HL-60 (cell line): ENCODE data around the gene RNF223.

Source experiments
- DNase-seq, 2 experiments: peaks; one replicate each; pipeline ENCODE4 v3.0.0-alpha.2; 2010 to 2020; ENCODE audit warnings: low read depth in 1 of 2, low spot score in 1 of 2
- H3K27ac ChIP-seq: fragments of 250-450 bp; sonication (Bioruptor Pico); replicated peaks from 2 replicates; pipeline ENCODE4 v1.5.1; 2020; ENCODE audit warnings: mild to moderate bottlenecking, moderate library complexity
- H3K27me3 ChIP-seq: fragments of 250-450 bp; sonication (Bioruptor Pico); 2 replicates; pipeline ENCODE4 v1.5.1; 2021; ENCODE audit warnings: mild to moderate bottlenecking, moderate library complexity; ENCODE audit not compliant: insufficient read depth, poor library complexity, severe bottlenecking
- H3K4me3 ChIP-seq: replicated peaks from 2 replicates; pipeline ENCODE4 v1.5.1; 2011; ENCODE audit warnings: mild to moderate bottlenecking, control low read depth, low read length; ENCODE audit not compliant: insufficient read depth
- GABPA ChIP-seq: IDR thresholded peaks from 2 replicates; pipeline ENCODE4 v1.6.1; 2012; ENCODE audit warnings: low read depth
- POLR2AphosphoS5 ChIP-seq: IDR thresholded peaks from 2 replicates; pipeline ENCODE4 v1.6.1; 2012; ENCODE audit warnings: low read depth
- SPI1 ChIP-seq: IDR thresholded peaks from 2 replicates; pipeline ENCODE4 v1.6.1; 2012; ENCODE audit warnings: low read depth, mild to moderate bottlenecking, borderline replicate concordance
- TF ChIP-seq, protein P1 (sequence below): IDR thresholded peaks from 2 replicates; pipeline ENCODE4 v1.6.1; 2012; ENCODE audit warnings: low read depth; ENCODE audit not compliant: insufficient replicate concordance
- TF ChIP-seq, protein P2 (sequence below): IDR thresholded peaks from one replicate; pipeline ENCODE4 v1.5.1; 2011; ENCODE audit warnings: low read length, control low read depth, inconsistent platforms; ENCODE audit not compliant: insufficient read depth

Gene RNF223

DNA sequence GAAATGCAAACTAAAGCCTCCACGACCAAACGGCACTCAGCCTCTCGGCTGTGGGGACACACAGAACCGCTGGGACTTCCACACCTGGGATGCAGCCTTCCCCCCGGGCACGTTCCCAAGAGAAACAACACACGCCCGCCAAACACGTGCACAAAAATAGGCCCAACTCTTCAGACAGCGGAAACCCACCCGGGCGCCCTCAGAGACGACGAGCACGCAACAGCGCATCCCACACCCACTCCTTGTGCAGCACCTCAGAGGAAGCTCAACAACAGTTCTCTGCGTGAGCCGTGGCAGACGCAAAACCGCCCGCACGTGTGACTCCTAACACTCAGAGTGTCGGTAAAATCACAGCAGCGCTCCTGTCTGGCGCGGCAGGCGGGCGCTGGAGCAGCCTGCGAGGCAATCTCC is 36.5 kb upstream of the RNF223 start:
- no peak overlapping the region for H3K4me3 ChIP-seq
- H3K27ac ChIP-seq, result no peak overlapping the region
- TF ChIP-seq, protein P1, sequence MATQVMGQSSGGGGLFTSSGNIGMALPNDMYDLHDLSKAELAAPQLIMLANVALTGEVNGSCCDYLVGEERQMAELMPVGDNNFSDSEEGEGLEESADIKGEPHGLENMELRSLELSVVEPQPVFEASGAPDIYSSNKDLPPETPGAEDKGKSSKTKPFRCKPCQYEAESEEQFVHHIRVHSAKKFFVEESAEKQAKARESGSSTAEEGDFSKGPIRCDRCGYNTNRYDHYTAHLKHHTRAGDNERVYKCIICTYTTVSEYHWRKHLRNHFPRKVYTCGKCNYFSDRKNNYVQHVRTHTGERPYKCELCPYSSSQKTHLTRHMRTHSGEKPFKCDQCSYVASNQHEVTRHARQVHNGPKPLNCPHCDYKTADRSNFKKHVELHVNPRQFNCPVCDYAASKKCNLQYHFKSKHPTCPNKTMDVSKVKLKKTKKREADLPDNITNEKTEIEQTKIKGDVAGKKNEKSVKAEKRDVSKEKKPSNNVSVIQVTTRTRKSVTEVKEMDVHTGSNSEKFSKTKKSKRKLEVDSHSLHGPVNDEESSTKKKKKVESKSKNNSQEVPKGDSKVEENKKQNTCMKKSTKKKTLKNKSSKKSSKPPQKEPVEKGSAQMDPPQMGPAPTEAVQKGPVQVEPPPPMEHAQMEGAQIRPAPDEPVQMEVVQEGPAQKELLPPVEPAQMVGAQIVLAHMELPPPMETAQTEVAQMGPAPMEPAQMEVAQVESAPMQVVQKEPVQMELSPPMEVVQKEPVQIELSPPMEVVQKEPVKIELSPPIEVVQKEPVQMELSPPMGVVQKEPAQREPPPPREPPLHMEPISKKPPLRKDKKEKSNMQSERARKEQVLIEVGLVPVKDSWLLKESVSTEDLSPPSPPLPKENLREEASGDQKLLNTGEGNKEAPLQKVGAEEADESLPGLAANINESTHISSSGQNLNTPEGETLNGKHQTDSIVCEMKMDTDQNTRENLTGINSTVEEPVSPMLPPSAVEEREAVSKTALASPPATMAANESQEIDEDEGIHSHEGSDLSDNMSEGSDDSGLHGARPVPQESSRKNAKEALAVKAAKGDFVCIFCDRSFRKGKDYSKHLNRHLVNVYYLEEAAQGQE, result no peak
- TF ChIP-seq GABPA, result no peak
- TF ChIP-seq, protein P2, sequence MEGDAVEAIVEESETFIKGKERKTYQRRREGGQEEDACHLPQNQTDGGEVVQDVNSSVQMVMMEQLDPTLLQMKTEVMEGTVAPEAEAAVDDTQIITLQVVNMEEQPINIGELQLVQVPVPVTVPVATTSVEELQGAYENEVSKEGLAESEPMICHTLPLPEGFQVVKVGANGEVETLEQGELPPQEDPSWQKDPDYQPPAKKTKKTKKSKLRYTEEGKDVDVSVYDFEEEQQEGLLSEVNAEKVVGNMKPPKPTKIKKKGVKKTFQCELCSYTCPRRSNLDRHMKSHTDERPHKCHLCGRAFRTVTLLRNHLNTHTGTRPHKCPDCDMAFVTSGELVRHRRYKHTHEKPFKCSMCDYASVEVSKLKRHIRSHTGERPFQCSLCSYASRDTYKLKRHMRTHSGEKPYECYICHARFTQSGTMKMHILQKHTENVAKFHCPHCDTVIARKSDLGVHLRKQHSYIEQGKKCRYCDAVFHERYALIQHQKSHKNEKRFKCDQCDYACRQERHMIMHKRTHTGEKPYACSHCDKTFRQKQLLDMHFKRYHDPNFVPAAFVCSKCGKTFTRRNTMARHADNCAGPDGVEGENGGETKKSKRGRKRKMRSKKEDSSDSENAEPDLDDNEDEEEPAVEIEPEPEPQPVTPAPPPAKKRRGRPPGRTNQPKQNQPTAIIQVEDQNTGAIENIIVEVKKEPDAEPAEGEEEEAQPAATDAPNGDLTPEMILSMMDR, result no peak
- TF ChIP-seq POLR2AphosphoS5, result no peak
- no peak for TF ChIP-seq SPI1
- DNase-seq, result no peak
- H3K27me3 ChIP-seq, result no peaks in the 10 kb centered on the region

DNA sequence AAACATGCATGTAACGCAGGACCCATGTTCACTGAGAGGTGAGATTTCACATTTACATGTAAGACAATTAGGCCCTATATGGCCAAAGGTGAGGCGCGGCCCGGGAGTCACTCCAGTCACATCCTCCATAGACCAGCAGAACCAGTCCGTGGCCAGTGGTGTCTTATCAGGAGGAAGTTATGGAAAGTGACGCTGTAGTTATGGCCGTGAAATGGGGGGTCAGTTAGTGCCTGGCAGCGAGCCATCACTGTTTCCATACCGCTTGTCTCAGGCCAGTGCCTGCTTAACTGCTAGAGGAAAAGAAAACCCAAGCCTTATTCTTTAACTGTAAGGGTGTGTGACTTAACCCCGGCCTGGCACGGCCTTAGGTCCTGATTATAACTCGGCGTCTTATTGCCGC is 35.6 kb upstream of the RNF223 start:
- no peak for DNase-seq
- H3K27me3 ChIP-seq, result no peaks in the 10 kb centered on the region
- H3K27ac ChIP-seq, result no peak overlapping the region
- TF ChIP-seq, protein P2, result no peak
- TF ChIP-seq POLR2AphosphoS5 (no peak), SPI1 (no peak), GABPA (no peak)
- TF ChIP-seq, protein P1, result no peak
- H3K4me3 ChIP-seq, result no peak overlapping the region

DNA sequence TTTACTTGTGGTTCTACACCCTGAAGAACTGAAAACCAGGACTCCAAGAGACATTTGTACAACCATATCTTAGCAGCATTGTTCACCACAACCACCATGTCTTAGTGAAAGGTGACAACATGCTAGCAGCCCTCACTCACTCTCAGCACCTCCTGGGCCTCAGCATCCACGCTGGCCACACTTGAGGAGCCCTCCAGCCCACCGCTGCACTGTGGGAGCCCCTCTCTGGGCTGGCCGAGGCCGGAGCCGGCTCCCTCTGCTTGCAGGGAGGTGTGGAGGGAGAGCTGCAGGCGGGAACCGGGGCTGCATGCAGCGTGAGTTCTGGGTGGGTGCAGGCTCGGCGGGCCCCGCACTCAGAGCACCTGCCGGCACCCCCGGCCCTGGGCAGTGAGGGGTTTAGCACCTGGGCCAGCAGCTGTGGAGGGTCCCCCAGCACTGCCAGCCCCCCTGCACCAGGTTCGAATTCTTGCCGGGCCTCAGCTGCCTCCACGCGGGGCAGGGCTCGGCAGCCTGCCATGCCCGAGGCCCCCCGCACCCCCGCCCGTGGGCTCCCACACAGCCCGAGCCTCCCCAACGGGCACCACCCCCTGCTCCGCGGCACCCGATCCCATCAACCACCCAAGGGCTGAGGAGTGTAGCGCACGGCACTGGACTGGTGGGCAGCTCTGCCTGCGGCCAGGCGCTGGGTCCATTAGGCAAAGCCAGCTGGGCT is 32.6 kb upstream of the RNF223 start:
- Histone ChIP-seq H3K27ac (no peak overlapping the region), H3K27me3 (no peaks in the 10 kb centered on the region), H3K4me3 (no peak overlapping the region)
- TF ChIP-seq, protein P1, result no peak
- TF ChIP-seq POLR2AphosphoS5 (no peak), SPI1 (no peak), GABPA (no peak)
- TF ChIP-seq, protein P2, result no peak
- DNase-seq, result no peak
